Effector CD8-positive, alpha-beta T cell (primary cell): ENCODE measurements around the gene DMXL2.
"Not testable (repeated sequence)": the region's sequence is repeated elsewhere in the genome, so short reads cannot be mapped to it uniquely, and the experiment has no call there.

Experiments used
- DNase-seq: peaks from one replicate; lab custom pipeline; 2025; lab: John Stamatoyannopoulos, UW
- total RNA-seq, 4 experiments: gene quantifications; one replicate each; lab custom pipeline; 2026; lab: John Stamatoyannopoulos, UW

Gene DMXL2
- total RNA-seq = 5.9 to 11.4 (median 6.8) reads per million in 4 experiments

GRCh38 chr15:51622604-51623370 is at the start of gene DMXL2:
DMXL2 (minus strand) TSS chr15:51622771; CDS start chr15:51622545, 226 bp downstream.
- peak; percentile 69 for DNase-seq

GRCh38 chr15:51672155-51672687 is 49.6 kb upstream of the DMXL2 start:
- no peak for DNase-seq

GRCh38 chr15:51669381-51669780 is 46.8 kb upstream of the DMXL2 start:
- no peak for DNase-seq

GRCh38 chr15:51668446-51668845 is 45.9 kb upstream of the DMXL2 start:
- DNase-seq = no peak

- DNase-seq = no peak
Measured at GRCh38 chr15:51667478-51667877, 44.9 kb upstream of the DMXL2 start.

- DNase-seq = no peak
Measured at GRCh38 chr15:51661072-51661471, 38.5 kb upstream of the DMXL2 start.

GRCh38 chr15:51658664-51659063 is 36.1 kb upstream of the DMXL2 start:
- DNase-seq = no peak

- DNase-seq = not testable (repeated sequence)
Measured at GRCh38 chr15:51655401-51656057, 33.0 kb upstream of the DMXL2 start.

GRCh38 chr15:51652084-51652668 is 29.6 kb upstream of the DMXL2 start:
- DNase-seq = no peak

GRCh38 chr15:51649659-51650521 is 27.3 kb upstream of the DMXL2 start:
- no peak for DNase-seq

GRCh38 chr15:51648643-51649042 is 26.1 kb upstream of the DMXL2 start:
- not testable (repeated sequence) for DNase-seq

- not testable (repeated sequence) for DNase-seq
Measured at GRCh38 chr15:51648101-51648500, 25.5 kb upstream of the DMXL2 start.

GRCh38 chr15:51647128-51647562 is 24.6 kb upstream of the DMXL2 start:
- no peak for DNase-seq

- DNase-seq = no peak
Measured at GRCh38 chr15:51642696-51643095, 20.1 kb upstream of the DMXL2 start.

GRCh38 chr15:51641490-51642130 is 19.0 kb upstream of the DMXL2 start:
- no peak for DNase-seq

- DNase-seq = no peak
Measured at GRCh38 chr15:51634591-51635198, 12.1 kb upstream of the DMXL2 start.

GRCh38 chr15:51629612-51630011 is 7.0 kb upstream of the DMXL2 start:
- no peak for DNase-seq

- no peak for DNase-seq
Measured at GRCh38 chr15:51625236-51625635, 2.7 kb upstream of the DMXL2 start.

GRCh38 chr15:51624022-51624421 is 1.5 kb upstream of the DMXL2 start:
- no peak for DNase-seq

- DNase-seq = no peak
Measured at GRCh38 chr15:51623386-51623938, 891 bp upstream of the DMXL2 start.
